DND-41 (cell line): ENCODE measurements around the gene DPEP1.
A peak's percentile ranks its signal among the peaks of the same experiment; 100 is the strongest.

Experiments
- EZH2 ChIP-seq: IDR thresholded peaks from 3 replicates; pipeline ENCODE4 v1.6.1; 2012; ENCODE audit warnings: borderline replicate concordance, low read depth, mild to moderate bottlenecking, moderate library complexity, low read length, inconsistent platforms; ENCODE audit not compliant: severe bottlenecking
- TF ChIP-seq, protein P1 (sequence below): IDR thresholded peaks from 2 replicates; pipeline ENCODE4 v1.5.1; 2012; ENCODE audit warnings: borderline replicate concordance, low read length, moderate library complexity, mild to moderate bottlenecking; ENCODE audit not compliant: poor library complexity, severe bottlenecking; ENCODE audit errors: extremely low read depth

DNA sequence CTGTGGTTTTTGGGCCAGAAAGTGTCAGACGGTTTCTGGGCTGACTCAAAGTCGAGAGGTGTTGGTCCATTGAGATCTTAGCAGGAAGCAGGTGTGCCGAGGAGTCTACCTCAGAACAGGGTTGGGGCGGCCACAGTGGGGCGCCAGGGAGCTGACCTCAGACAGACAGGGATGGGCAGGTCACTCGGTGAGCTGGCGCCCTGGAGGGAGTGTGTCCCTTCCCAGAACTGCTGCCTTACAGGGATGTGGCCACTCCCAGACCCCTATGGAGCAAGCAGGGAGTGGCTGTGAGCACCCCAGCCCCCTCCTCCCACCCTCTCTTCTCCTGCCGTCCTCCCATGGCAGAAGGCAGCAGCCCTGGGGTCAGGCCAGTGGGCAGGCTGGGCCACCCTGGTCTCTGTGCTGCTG, 14.0 kb upstream of the DPEP1 start:
- TF ChIP-seq, protein P1, sequence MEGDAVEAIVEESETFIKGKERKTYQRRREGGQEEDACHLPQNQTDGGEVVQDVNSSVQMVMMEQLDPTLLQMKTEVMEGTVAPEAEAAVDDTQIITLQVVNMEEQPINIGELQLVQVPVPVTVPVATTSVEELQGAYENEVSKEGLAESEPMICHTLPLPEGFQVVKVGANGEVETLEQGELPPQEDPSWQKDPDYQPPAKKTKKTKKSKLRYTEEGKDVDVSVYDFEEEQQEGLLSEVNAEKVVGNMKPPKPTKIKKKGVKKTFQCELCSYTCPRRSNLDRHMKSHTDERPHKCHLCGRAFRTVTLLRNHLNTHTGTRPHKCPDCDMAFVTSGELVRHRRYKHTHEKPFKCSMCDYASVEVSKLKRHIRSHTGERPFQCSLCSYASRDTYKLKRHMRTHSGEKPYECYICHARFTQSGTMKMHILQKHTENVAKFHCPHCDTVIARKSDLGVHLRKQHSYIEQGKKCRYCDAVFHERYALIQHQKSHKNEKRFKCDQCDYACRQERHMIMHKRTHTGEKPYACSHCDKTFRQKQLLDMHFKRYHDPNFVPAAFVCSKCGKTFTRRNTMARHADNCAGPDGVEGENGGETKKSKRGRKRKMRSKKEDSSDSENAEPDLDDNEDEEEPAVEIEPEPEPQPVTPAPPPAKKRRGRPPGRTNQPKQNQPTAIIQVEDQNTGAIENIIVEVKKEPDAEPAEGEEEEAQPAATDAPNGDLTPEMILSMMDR: peak; percentile 59
- no peak for TF ChIP-seq EZH2
